Measurements from ENCODE around the gene CD2. TPM values are rescaled to one million over a fixed set of nuclear protein-coding genes. Genes with fewer than 3 reads are reported as not detected.

CD2 gene
- total RNA-seq, 1 donor from 2014 or later = not detected

- H3K4me3 ChIP-seq (ENCODE audit: low read depth, low read length) = no peak overlapping the region
- no peak for FAIRE-seq
- no peaks in the 10 kb centered on the region for H3K36me3 ChIP-seq (ENCODE audit: control insufficient read depth, insufficient read depth, low read length)
- no peak for DNase-seq (ENCODE audit: low read depth)
- H3K27me3 ChIP-seq (ENCODE audit: control insufficient read depth, insufficient read depth, low read length) = no peaks in the 10 kb centered on the region
- no peak for TF ChIP-seq CTCF (IDR thresholded peaks at IDR 0.05; ENCODE audit: insufficient read depth, low read length, severe bottlenecking)
These were observed 14.7 kb upstream of the CD2 start for GRCh38 chr1:116739371-116740012.

- no peak for TF ChIP-seq CTCF (IDR thresholded peaks at IDR 0.05; ENCODE audit: insufficient read depth, low read length, severe bottlenecking)
- DNase-seq (ENCODE audit: low read depth) (no peak), FAIRE-seq (no peak)
- Histone ChIP-seq H3K4me3 (ENCODE audit: low read depth, low read length) (no peak overlapping the region), H3K36me3 (ENCODE audit: control insufficient read depth, insufficient read depth, low read length) (no peaks in the 10 kb centered on the region), H3K27me3 (ENCODE audit: control insufficient read depth, insufficient read depth, low read length) (no peaks in the 10 kb centered on the region)
These were observed 13.9 kb upstream of the CD2 start for GRCh38 chr1:116740296-116740695.

GRCh38 chr1:116740746-116741145 lies 13.5 kb upstream of the CD2 start:
- Histone ChIP-seq H3K27me3 (ENCODE audit: control insufficient read depth, insufficient read depth, low read length) (no peaks in the 10 kb centered on the region), H3K4me3 (ENCODE audit: low read depth, low read length) (no peak overlapping the region), H3K36me3 (ENCODE audit: control insufficient read depth, insufficient read depth, low read length) (no peaks in the 10 kb centered on the region)
- no peak for FAIRE-seq
- no peak for TF ChIP-seq CTCF (IDR thresholded peaks at IDR 0.05; ENCODE audit: insufficient read depth, low read length, severe bottlenecking)
- DNase-seq (ENCODE audit: low read depth) = no peak

GRCh38 chr1:116741836-116742565 lies 12.2 kb upstream of the CD2 start:
- no peak overlapping the region for H3K4me3 ChIP-seq (ENCODE audit: low read depth, low read length)
- TF ChIP-seq CTCF (IDR thresholded peaks at IDR 0.05; ENCODE audit: insufficient read depth, low read length, severe bottlenecking) = no peak
- DNase-seq (ENCODE audit: low read depth) (no peak), FAIRE-seq (no peak)
- H3K36me3 ChIP-seq (ENCODE audit: control insufficient read depth, insufficient read depth, low read length) = no peaks in the 10 kb centered on the region
- no peaks in the 10 kb centered on the region for H3K27me3 ChIP-seq (ENCODE audit: control insufficient read depth, insufficient read depth, low read length)

- Histone ChIP-seq H3K4me3 (ENCODE audit: low read depth, low read length) (no peak overlapping the region), H3K27me3 (ENCODE audit: control insufficient read depth, insufficient read depth, low read length) (no peaks in the 10 kb centered on the region), H3K36me3 (ENCODE audit: control insufficient read depth, insufficient read depth, low read length) (no peaks in the 10 kb centered on the region)
- FAIRE-seq = peak; percentile 36
- no peak for DNase-seq (ENCODE audit: low read depth)
- no peak for TF ChIP-seq CTCF (IDR thresholded peaks at IDR 0.05; ENCODE audit: insufficient read depth, low read length, severe bottlenecking)
These were observed 10.7 kb upstream of the CD2 start for GRCh38 chr1:116743535-116743934.

Measured in bronchial epithelial cell (primary cell).